ENCODE results near the gene EIF5A. TPM values are rescaled to one million over a fixed set of nuclear protein-coding genes. Genes with fewer than 3 reads are reported as not detected.

EIF5A gene
- total RNA-seq, 1 donor, result 436 TPM

GRCh38 chr17:7289256-7290032 lies 18.0 kb upstream of the EIF5A start:
- TF ChIP-seq CTCF (IDR thresholded peaks at IDR 0.05; ENCODE audit: extremely low read depth, low read depth, low read length), result no peak
- Histone ChIP-seq H3K4me1 (ENCODE audit: insufficient read depth, low read length) (no peaks in the 10 kb centered on the region), H3K79me2 (ENCODE audit: insufficient read depth, low read length) (no peaks in the 10 kb centered on the region), H3K27me3 (ENCODE audit: insufficient read depth, low read length) (peaks cover 57% of the 10 kb centered on the region), H3K9me3 (ENCODE audit: low read depth, low read length) (no peaks in the 10 kb centered on the region), H4K20me1 (ENCODE audit: insufficient read depth, low read length) (no peaks in the 10 kb centered on the region), H3K36me3 (ENCODE audit: insufficient read depth, low read length) (no peaks in the 10 kb centered on the region), H3K27ac (ENCODE audit: low read depth, low read length) (no peak overlapping the region), H2AFZ (ENCODE audit: low read length) (no peak overlapping the region), H3K4me3 (ENCODE audit: insufficient read depth, low read length) (no peak overlapping the region), H3K4me2 (ENCODE audit: insufficient read depth, low read length) (no peak overlapping the region)
- DNase-seq (ENCODE audit: insufficient read length, low spot score, missing footprints), result peak; percentile 77

- peak; percentile 29 for DNase-seq (ENCODE audit: insufficient read length, low spot score, missing footprints)
- Histone ChIP-seq H3K4me2 (ENCODE audit: insufficient read depth, low read length) (no peak overlapping the region), H3K36me3 (ENCODE audit: insufficient read depth, low read length) (no peaks in the 10 kb centered on the region), H3K4me3 (ENCODE audit: insufficient read depth, low read length) (no peak overlapping the region), H3K4me1 (ENCODE audit: insufficient read depth, low read length) (no peaks in the 10 kb centered on the region), H2AFZ (ENCODE audit: low read length) (no peak overlapping the region), H3K9me3 (ENCODE audit: low read depth, low read length) (no peaks in the 10 kb centered on the region), H3K27ac (ENCODE audit: low read depth, low read length) (no peak overlapping the region), H3K79me2 (ENCODE audit: insufficient read depth, low read length) (no peaks in the 10 kb centered on the region), H4K20me1 (ENCODE audit: insufficient read depth, low read length) (no peaks in the 10 kb centered on the region), H3K27me3 (ENCODE audit: insufficient read depth, low read length) (peaks cover 59% of the 10 kb centered on the region)
- TF ChIP-seq CTCF (IDR thresholded peaks at IDR 0.05; ENCODE audit: extremely low read depth, low read depth, low read length), result no peak
These were observed 17.3 kb upstream of the EIF5A start for GRCh38 chr17:7290166-7290565.

- no peaks in the 10 kb centered on the region for H3K4me1 ChIP-seq (ENCODE audit: insufficient read depth, low read length)
- no peak overlapping the region for H3K4me3 ChIP-seq (ENCODE audit: insufficient read depth, low read length)
- H3K27me3 ChIP-seq (ENCODE audit: insufficient read depth, low read length), result peaks cover 57% of the 10 kb centered on the region
- no peak overlapping the region for H2AFZ ChIP-seq (ENCODE audit: low read length)
- peaks cover 2% of the 10 kb centered on the region for H4K20me1 ChIP-seq (ENCODE audit: insufficient read depth, low read length)
- no peak for TF ChIP-seq CTCF (IDR thresholded peaks at IDR 0.05; ENCODE audit: extremely low read depth, low read depth, low read length)
- no peak overlapping the region for H3K4me2 ChIP-seq (ENCODE audit: insufficient read depth, low read length)
- H3K9me3 ChIP-seq (ENCODE audit: low read depth, low read length), result no peaks in the 10 kb centered on the region
- no peak overlapping the region for H3K27ac ChIP-seq (ENCODE audit: low read depth, low read length)
- no peaks in the 10 kb centered on the region for H3K36me3 ChIP-seq (ENCODE audit: insufficient read depth, low read length)
- peak; percentile 66 for DNase-seq (ENCODE audit: insufficient read length, low spot score, missing footprints)
- H3K79me2 ChIP-seq (ENCODE audit: insufficient read depth, low read length), result no peaks in the 10 kb centered on the region
These were observed 16.7 kb upstream of the EIF5A start for GRCh38 chr17:7290685-7291084.

GRCh38 chr17:7292194-7292593 lies 15.2 kb upstream of the EIF5A start:
- Histone ChIP-seq H3K79me2 (ENCODE audit: insufficient read depth, low read length) (no peaks in the 10 kb centered on the region), H3K4me2 (ENCODE audit: insufficient read depth, low read length) (no peak overlapping the region), H3K36me3 (ENCODE audit: insufficient read depth, low read length) (no peaks in the 10 kb centered on the region), H3K4me3 (ENCODE audit: insufficient read depth, low read length) (no peak overlapping the region), H4K20me1 (ENCODE audit: insufficient read depth, low read length) (peaks cover 3% of the 10 kb centered on the region), H3K27me3 (ENCODE audit: insufficient read depth, low read length) (peaks cover 57% of the 10 kb centered on the region), H2AFZ (ENCODE audit: low read length) (no peak overlapping the region), H3K9me3 (ENCODE audit: low read depth, low read length) (no peaks in the 10 kb centered on the region), H3K4me1 (ENCODE audit: insufficient read depth, low read length) (peaks cover 3% of the 10 kb centered on the region), H3K27ac (ENCODE audit: low read depth, low read length) (no peak overlapping the region)
- DNase-seq (ENCODE audit: insufficient read length, low spot score, missing footprints), result peak; percentile 82
- TF ChIP-seq CTCF (IDR thresholded peaks at IDR 0.05; ENCODE audit: extremely low read depth, low read depth, low read length), result no peak
